ENCODE measurements around the gene SMYD3.

SMYD3 gene

GRCh38 chr1:246139745-246140182 lies 367.3 kb downstream of the SMYD3 start:
- FAIRE-seq: no peak

DNA sequence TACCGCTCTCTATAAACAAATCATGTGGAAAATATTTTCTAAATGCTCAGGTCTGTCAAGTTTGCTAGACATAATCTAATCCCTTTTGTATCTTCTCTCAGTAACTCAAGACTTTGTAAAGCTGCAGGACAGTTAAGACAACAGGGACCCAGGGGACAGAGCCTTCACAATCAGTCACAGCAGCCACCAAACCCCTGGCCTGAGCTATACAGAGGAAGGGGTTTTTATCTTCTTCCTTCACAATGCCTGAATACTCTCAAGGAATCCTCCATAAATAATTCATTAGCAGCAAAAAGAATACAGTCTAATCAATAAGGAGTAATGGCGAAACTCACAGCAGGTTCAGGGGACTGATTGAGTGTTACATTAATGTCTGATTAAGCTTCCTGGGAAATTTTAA lies 368.3 kb downstream of the SMYD3 start:
- FAIRE-seq: no peak

- FAIRE-seq: no peak
These were observed 370.6 kb downstream of the SMYD3 start for GRCh38 chr1:246136477-246136876.

DNA sequence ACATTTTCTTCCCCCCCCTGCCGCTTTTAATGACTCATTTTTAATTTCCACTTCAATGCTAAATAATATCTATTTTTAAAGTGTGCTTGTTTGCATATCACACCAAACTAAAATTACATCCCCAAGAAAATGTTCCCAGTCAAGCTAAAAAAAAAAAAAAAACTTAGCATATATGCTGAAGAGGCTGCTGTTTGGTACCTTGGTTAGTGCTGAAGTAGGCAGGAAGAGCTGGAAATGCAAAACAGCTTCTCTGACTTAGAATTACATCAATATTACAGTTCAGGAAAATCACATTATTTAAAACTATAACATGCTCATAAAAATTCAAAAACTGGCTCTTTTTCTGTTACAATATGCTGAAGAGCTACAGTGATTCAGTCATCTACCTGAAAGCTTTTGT lies 372.3 kb downstream of the SMYD3 start:
- no peak for FAIRE-seq

- no peak for FAIRE-seq
These were observed 376.0 kb downstream of the SMYD3 start for GRCh38 chr1:246131095-246131494.

- no peak for FAIRE-seq
These were observed 378.5 kb downstream of the SMYD3 start for GRCh38 chr1:246128494-246129069.

DNA sequence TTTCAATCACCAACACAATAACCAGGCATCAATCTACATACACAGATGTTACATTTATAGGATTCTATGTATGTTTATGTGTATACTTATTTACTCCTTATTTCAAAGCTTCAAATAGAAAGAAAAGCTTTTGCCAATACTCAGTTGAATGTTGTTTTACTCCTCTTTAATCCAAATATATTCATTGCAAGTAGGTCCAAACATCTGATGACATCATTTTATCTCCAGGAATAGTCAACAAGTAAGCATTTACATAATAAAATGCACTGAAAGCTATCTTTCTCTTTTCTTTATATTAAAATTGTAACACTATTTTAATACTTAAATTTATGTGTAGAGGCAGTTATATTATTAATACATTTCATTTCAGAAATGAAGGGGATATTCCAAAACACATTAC lies 380.5 kb downstream of the SMYD3 start:
- no peak for FAIRE-seq

- FAIRE-seq: no peak
These were observed 385.0 kb downstream of the SMYD3 start for GRCh38 chr1:246122071-246122470.

DNA sequence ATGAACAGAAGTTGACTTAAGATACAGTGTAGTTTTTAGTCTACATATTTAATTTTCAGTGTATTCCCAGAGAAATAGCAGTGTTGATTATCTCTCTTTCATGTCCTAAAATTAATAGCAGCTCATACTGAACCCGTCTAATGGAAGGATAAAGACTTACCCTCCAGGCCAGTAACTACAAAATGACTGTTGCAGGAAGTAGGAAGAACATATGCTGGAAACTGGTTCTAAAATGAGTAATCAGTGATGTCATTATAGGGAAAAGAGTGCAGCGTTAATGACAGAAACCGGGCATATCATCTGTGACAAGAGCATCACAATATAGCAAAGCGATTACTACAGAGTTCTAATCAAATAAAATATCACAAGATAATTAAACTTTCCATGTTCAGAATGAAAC lies 385.5 kb downstream of the SMYD3 start:
- FAIRE-seq: no peak

GRCh38 chr1:246117066-246117791 lies 389.9 kb downstream of the SMYD3 start:
- FAIRE-seq: no peak

- FAIRE-seq: no peak
These were observed 392.7 kb downstream of the SMYD3 start for GRCh38 chr1:246114369-246114768.

- no peak for FAIRE-seq
These were observed 393.5 kb downstream of the SMYD3 start for GRCh38 chr1:246113555-246114095.

DNA sequence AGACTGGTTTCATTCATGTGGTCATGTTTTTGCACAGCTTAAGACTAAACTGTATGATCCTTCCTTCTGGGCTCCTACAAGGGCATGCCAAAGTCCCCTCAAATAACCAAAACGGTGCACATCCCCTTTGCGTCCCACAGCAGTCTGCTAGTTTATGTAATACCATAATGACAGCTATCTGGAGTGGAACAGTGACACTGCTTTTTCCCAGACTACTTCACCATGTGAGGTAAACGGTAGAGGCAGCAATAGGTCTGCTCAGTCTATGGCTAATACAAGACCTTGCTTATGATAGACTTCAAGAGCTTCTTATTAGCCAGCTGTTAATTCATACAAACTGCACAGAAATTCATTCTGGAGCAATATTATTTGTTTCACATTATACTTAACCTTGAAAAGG lies 395.5 kb downstream of the SMYD3 start:
- no peak for FAIRE-seq

- FAIRE-seq: no peak
These were observed 396.5 kb downstream of the SMYD3 start for GRCh38 chr1:246110343-246111219.

- no peak for FAIRE-seq
These were observed 398.7 kb downstream of the SMYD3 start for GRCh38 chr1:246108278-246108925.

- FAIRE-seq: no peak
These were observed 399.4 kb downstream of the SMYD3 start for GRCh38 chr1:246107516-246108277.

GRCh38 chr1:246106342-246106763 lies 400.7 kb downstream of the SMYD3 start:
- no peak for FAIRE-seq

- FAIRE-seq: no peak
These were observed 402.2 kb downstream of the SMYD3 start for GRCh38 chr1:246104927-246105326.

GRCh38 chr1:246099570-246099969 lies 407.5 kb downstream of the SMYD3 start:
- no peak for FAIRE-seq

GRCh38 chr1:246096356-246096755 lies 410.7 kb downstream of the SMYD3 start:
- no peak for FAIRE-seq

- FAIRE-seq: no peak
These were observed 411.6 kb downstream of the SMYD3 start for GRCh38 chr1:246095443-246095842.

GRCh38 chr1:246093230-246093629 lies 413.8 kb downstream of the SMYD3 start:
- FAIRE-seq: no peak
